Heart left ventricle (tissue), 16 donors: ENCODE results near the gene PRR16. TPM values are rescaled to one million over a fixed set of nuclear protein-coding genes. Genes with fewer than 3 reads are reported as not detected.

Experiments
- ATAC-seq, 4 donors: fragments of 200-7000 bp; cut with Tn5 transposase; one replicate each; pipeline ENCODE4 v1.9.1; 2020 to 2022; ENCODE audit warnings: moderate library complexity in 4 of 4, mild to moderate bottlenecking in 3 of 4, moderate number of reproducible peaks in 1 of 4
- DNase-seq, 5 donors: peaks; one replicate each; pipeline ENCODE4 v3.0.0-alpha.2; 2020
- H3K27ac ChIP-seq, 12 donors: fragments of 200-600 bp; sonication (generic) in 4 of 12; one replicate each; pipeline versions ENCODE4 v1.5.0 to v1.8.0; 2016 to 2022; ENCODE audit warnings: mild to moderate bottlenecking in 2 of 12
- H3K27me3 ChIP-seq, 9 donors: fragments of 200-600 bp; sonication (generic) in 2 of 9; one replicate each; pipeline versions ENCODE4 v1.5.1 to v1.8.0; 2016 to 2022; ENCODE audit warnings: mild to moderate bottlenecking in 3 of 9
- H3K36me3 ChIP-seq, 9 donors: fragments of 200-600 bp; sonication (generic) in 2 of 9; one replicate each; pipeline versions ENCODE4 v1.5.0 to v1.8.0; 2018 to 2022; ENCODE audit warnings: mild to moderate bottlenecking in 2 of 9
- H3K4me1 ChIP-seq, 12 donors: fragments of 200-600 bp; sonication (generic) in 4 of 12; one replicate each; pipeline versions ENCODE4 v1.5.0 to v1.8.0; 2016 to 2022; ENCODE audit warnings: mild to moderate bottlenecking in 3 of 12
- H3K4me3 ChIP-seq, 12 donors: fragments of 200-600 bp; sonication (generic) in 4 of 12; one replicate each; pipeline versions ENCODE4 v1.5.0 to v1.8.0; 2017 to 2022; ENCODE audit warnings: mild to moderate bottlenecking in 9 of 12, moderate library complexity in 4 of 12
- H3K9me3 ChIP-seq, 12 donors: fragments of 200-600 bp; sonication (generic) in 4 of 12; one replicate each; pipeline versions ENCODE4 v1.5.0 to v1.8.0; 2016 to 2022; ENCODE audit warnings: mild to moderate bottlenecking in 1 of 12
- CTCF ChIP-seq, 12 donors: fragments of 200-600 bp; sonication (generic) in 4 of 12; IDR thresholded peaks; one replicate each; pipeline versions ENCODE4 v1.5.0 to v1.8.0; 2018 to 2022; ENCODE audit warnings: antibody characterized with exemption in 12 of 12, mild to moderate bottlenecking in 5 of 12
- POLR2A ChIP-seq, 2 donors: fragments of 450-650 bp; IDR thresholded peaks; one replicate each; pipeline ENCODE4 v1.6.1; 2017; ENCODE audit warnings: antibody characterized with exemption in 2 of 2, mild to moderate bottlenecking in 2 of 2, moderate library complexity in 2 of 2
- WGBS, 4 donors: extraction: QIAGEN DNeasy Blood & Tissue Kit in 2 of 4; methylation state at CpG; one replicate each; pipeline versions ENCODE4 v1.1.5 to v1.1.7; 2013 to 2018; 5-methylcytosine and 5-hydroxymethylcytosine counted together
- intact Hi-C, 10 donors: fragments of 100-400 bp; cut with DNase I; formaldehyde crosslinking; loops; one replicate each; pipeline versions ENCODE4 v1.11.1 to v1.14.2; 2022
- polyA plus RNA-seq, 2 donors: library from polyadenylated mRNA; stranded (reverse); fragments of 200-250 nt; gene quantifications; one replicate each; pipeline ENCODE4 v1.2.3, GENCODE V29; 2013
- total RNA-seq, 9 donors: library from RNA; depleted of rRNA in 2 of 9; stranded (reverse); fragments of >200 nt in 2 of 9; fragmentation: NEBNext Ultra II Directional in 3 of 9; extraction: Animal tissue kit (Norgen Biotek cat#: 25700) in 3 of 9; gene quantifications; one replicate each; pipeline versions ENCODE4 v1.1.0 to v1.2.4, GENCODE V29; 2016 to 2023
- donor health status: ischemic (EF 13 %, LVEDD 7.1; RV severe dilation, severe dysfunction).
- donor health status: healthy with polysubstance abuse.
- donor health status: DM: no; HTN: yes; CAD: no.
- donor health status: DM: no; HTN: no; CAD: no.
- donor health status: ischemic (EF 25% LVEDD 6.9; RV normal size, moderate dysfunction).
- donor health status: ischemic (EF 25% LVEDD 5.7; RV mildly dilated, moderate dysfunction).
- donor health status: healthy.
- donor health status: DM: yes; HTN: yes; CAD: no.
- donor health status: ischemic (EF 35%, LVEDD 5.7; RV mildly dilated, moderate dysfunction).
- donor health status: nonischemic (EF 11% LVEDD 7.7; RV severe dilation, severe dysfunction).
- donor health status: DM: yes; HTN: yes; CAD: no.
- donor health status: PGD.
- donor health status: ischemic (EF 29% LVEDD 5.4; RV normal size, mild dysfunction).
- donor health status: nonischemic (EF 23%, LVEDD 6.1; RV moderate dilation, normal function).

The PRR16 gene
- total and polyA plus RNA-seq, 11 donors: 4.0 to 18.8 (median 8.3) TPM

- Histone ChIP-seq H3K27ac (no peak overlapping the region), H3K27me3 (no peaks in the 10 kb centered on the region), H3K4me1 (peaks cover 0 to 10% (median 4%) of the 10 kb centered on the region in 12 donors), H3K9me3 (no peaks in the 10 kb centered on the region), H3K4me3 (no peak overlapping the region), H3K36me3 (no peaks in the 10 kb centered on the region)
- DNase-seq: no peak
- no peak for ATAC-seq
- WGBS, 4 donors: 77 to 85% (median 84%) methylated on average over 3 of the region's 3 CpGs
- intact Hi-C loops: no loop called here
- TF ChIP-seq POLR2A (IDR thresholded peaks at IDR 0.05) (no peak), CTCF (IDR thresholded peaks at IDR 0.05) (no peak)
Observed at GRCh38 chr5:120545007-120545406, 80.9 kb downstream of the PRR16 start.

- no peaks in the 10 kb centered on the region for H3K9me3 ChIP-seq
- no peak for DNase-seq
- 60 to 68% (median 66%) methylated on average over 3 of the region's 3 CpGs for WGBS, 4 donors
- H3K27ac ChIP-seq: no peak overlapping the region
- intact Hi-C loops: no loop called here
- H3K36me3 ChIP-seq: no peaks in the 10 kb centered on the region
- no peak overlapping the region for H3K4me3 ChIP-seq
- H3K27me3 ChIP-seq: no peaks in the 10 kb centered on the region
- peaks cover 0 to 6% (median 0%) of the 10 kb centered on the region in 12 donors for H3K4me1 ChIP-seq
- no peak for ATAC-seq
- TF ChIP-seq CTCF (IDR thresholded peaks at IDR 0.05) (no peak), POLR2A (IDR thresholded peaks at IDR 0.05) (no peak)
Observed at GRCh38 chr5:120545951-120546350, 81.9 kb downstream of the PRR16 start.

GRCh38 chr5:120546922-120547321, 82.8 kb downstream of the PRR16 start:
- no peak for ATAC-seq
- peaks cover 0 to 6% (median 0%) of the 10 kb centered on the region in 12 donors for H3K4me1 ChIP-seq
- H3K9me3 ChIP-seq: no peaks in the 10 kb centered on the region
- H3K27ac ChIP-seq: no peak overlapping the region
- no peaks in the 10 kb centered on the region for H3K27me3 ChIP-seq
- TF ChIP-seq CTCF (IDR thresholded peaks at IDR 0.05) (no peak), POLR2A (IDR thresholded peaks at IDR 0.05) (no peak)
- H3K36me3 ChIP-seq: no peaks in the 10 kb centered on the region
- intact Hi-C loops: no loop called here
- WGBS, 4 donors: 92 to 98% (median 96%) methylated on average over 2 of the region's 2 CpGs
- no peak for DNase-seq
- no peak overlapping the region for H3K4me3 ChIP-seq

- Histone ChIP-seq H3K9me3 (no peaks in the 10 kb centered on the region), H3K27me3 (no peaks in the 10 kb centered on the region), H3K4me1 (peaks cover 0 to 3% (median 0%) of the 10 kb centered on the region in 12 donors), H3K4me3 (no peak overlapping the region), H3K36me3 (no peaks in the 10 kb centered on the region), H3K27ac (no peak overlapping the region)
- no peak for TF ChIP-seq CTCF (IDR thresholded peaks at IDR 0.05)
- TF ChIP-seq POLR2A (IDR thresholded peaks at IDR 0.05): no peak
- DNase-seq: no peak
- WGBS, 4 donors: 85 to 94% (median 90%) methylated on average over 2 of the region's 2 CpGs
- ATAC-seq: no peak
- intact Hi-C loops: no loop called here
Observed at GRCh38 chr5:120550358-120550757, 86.3 kb downstream of the PRR16 start.
